ENCODE data around the gene NOS3.

Gene NOS3

GRCh38 chr7:151059367-151060112 lies 68.7 kb downstream of the NOS3 start, which contains the start of gene SLC4A2:
Gene SLC4A2, plus strand, starts transcription at chr7:151059589. Its CDS starts 2,399 bp downstream, at chr7:151061988.
- DNase-seq (ENCODE audit: low spot score) = peak; percentile 89

- no peak for DNase-seq (ENCODE audit: low spot score)
Observed at GRCh38 chr7:151060113-151060415, 69.2 kb downstream of the NOS3 start.

- peak; percentile 65 for DNase-seq (ENCODE audit: low spot score)
Observed at GRCh38 chr7:151060416-151061212, 69.8 kb downstream of the NOS3 start.

GRCh38 chr7:151061213-151062110 lies 70.6 kb downstream of the NOS3 start:
- DNase-seq (ENCODE audit: low spot score) = no peak

GRCh38 chr7:151062111-151062398 lies 71.2 kb downstream of the NOS3 start:
- no peak for DNase-seq (ENCODE audit: low spot score)

GRCh38 chr7:151062399-151063211 lies 71.8 kb downstream of the NOS3 start:
- no peak for DNase-seq (ENCODE audit: low spot score)

GRCh38 chr7:151063212-151063561 lies 72.4 kb downstream of the NOS3 start:
- DNase-seq (ENCODE audit: low spot score) = no peak
